Caki2 (cell line): ENCODE results near the gene P3H2. TPM values are rescaled to one million over a fixed set of nuclear protein-coding genes. Genes with fewer than 3 reads are reported as not detected.
"Not testable (repeated sequence)": the region's sequence is repeated elsewhere in the genome, so short reads cannot be mapped to it uniquely, and the experiment has no call there.

Source experiments
- DNase-seq: peaks from one replicate; pipeline ENCODE4 v3.0.0-alpha.2; 2015; ENCODE audit warnings: low read depth
- in situ Hi-C: cut with HindIII; loops from 2 replicates; pipeline ENCODE4 v1.10.0; 2016; ENCODE audit warnings: low sequenced_read_pairs, low pct_unique_long_range_greater_than_20kb, mixed read lengths
- total RNA-seq: library from RNA; depleted of rRNA; stranded (reverse); fragments of >200 nt; shearing (Covaris generic); gene quantifications from 2 replicates; pipeline ENCODE4 v1.2.3, GENCODE V29; 2014; ENCODE audit warnings: low replicate concordance

The P3H2 gene
- total RNA-seq, 1 experiment from 2014 or later, result 185 TPM

GRCh38 chr3:189982321-189982945 lies 138.3 kb downstream of the P3H2 start:
- in situ Hi-C loops, result no loop called here
- DNase-seq, result no peak

- peak; percentile 75 for DNase-seq
- in situ Hi-C loops, result no loop called here
Measured at GRCh38 chr3:189981668-189982067, 139.0 kb downstream of the P3H2 start.

- DNase-seq, result no peak
- in situ Hi-C loops, result no loop called here
Measured at GRCh38 chr3:189978753-189979152, 141.9 kb downstream of the P3H2 start.

GRCh38 chr3:189977174-189977573 lies 143.5 kb downstream of the P3H2 start:
- no peak for DNase-seq
- in situ Hi-C loops, result no loop called here

GRCh38 chr3:189975391-189975990 lies 145.2 kb downstream of the P3H2 start:
- in situ Hi-C loops, result no loop called here
- DNase-seq, result no peak

GRCh38 chr3:189974359-189974758 lies 146.3 kb downstream of the P3H2 start:
- in situ Hi-C loops, result loop anchor here (25.0 kb wide), 2 partner anchors 238 to 338 kb away; partner anchors contain the start of gene CLDN1
- no peak for DNase-seq

GRCh38 chr3:189967254-189967865 lies 153.3 kb downstream of the P3H2 start:
- in situ Hi-C loops, result loop anchor here (10.0 to 25.0 kb wide), 3 partner anchors 157 to 345 kb away; partner anchors contain the start of genes CLDN1 and P3H2
- DNase-seq, result peak; percentile 37

GRCh38 chr3:189966843-189967242 lies 153.9 kb downstream of the P3H2 start:
- DNase-seq, result no peak
- in situ Hi-C loops, result loop anchor here (10.0 to 25.0 kb wide), 3 partner anchors 158 to 345 kb away; partner anchors contain the start of genes CLDN1 and P3H2

GRCh38 chr3:189964623-189965332 lies 155.9 kb downstream of the P3H2 start:
- in situ Hi-C loops, result loop anchor here (10.0 to 25.0 kb wide), 3 partner anchors 160 to 348 kb away; partner anchors contain the start of genes CLDN1 and P3H2

GRCh38 chr3:189962466-189962865 lies 158.2 kb downstream of the P3H2 start:
- DNase-seq, result no peak
- in situ Hi-C loops, result loop anchor here (10.0 to 25.0 kb wide), 3 partner anchors 162 to 350 kb away; partner anchors contain the start of genes CLDN1 and P3H2

More at GRCh38 chr3:189964623-189965332, 155.9 kb downstream of the P3H2 start:
- DNase-seq, result no peak

GRCh38 chr3:189961522-189962161 lies 159.1 kb downstream of the P3H2 start:
- in situ Hi-C loops, result loop anchor here (10.0 to 25.0 kb wide), 3 partner anchors 163 to 351 kb away; partner anchors contain the start of genes CLDN1 and P3H2
- peak; percentile 81 for DNase-seq

- in situ Hi-C loops, result loop anchor here (10.0 to 25.0 kb wide), 3 partner anchors 164 to 351 kb away; partner anchors contain the start of genes CLDN1 and P3H2
Measured at GRCh38 chr3:189961086-189961485, 159.6 kb downstream of the P3H2 start.

GRCh38 chr3:189954733-189955665 lies 165.7 kb downstream of the P3H2 start:
- DNase-seq, result no peak
- in situ Hi-C loops, result loop anchor here (25.0 kb wide), 2 partner anchors 257 to 357 kb away; partner anchors contain the start of gene CLDN1

More at GRCh38 chr3:189961086-189961485, 159.6 kb downstream of the P3H2 start:
- not testable (repeated sequence) for DNase-seq

- no peak for DNase-seq
- in situ Hi-C loops, result loop anchor here (25.0 kb wide), 2 partner anchors 259 to 359 kb away; partner anchors contain the start of gene CLDN1
Measured at GRCh38 chr3:189953551-189953950, 167.1 kb downstream of the P3H2 start.

GRCh38 chr3:189952272-189952671 lies 168.4 kb downstream of the P3H2 start:
- in situ Hi-C loops, result loop anchor here (25.0 kb wide), 2 partner anchors 260 to 360 kb away; partner anchors contain the start of gene CLDN1
- DNase-seq, result no peak

- in situ Hi-C loops, result loop anchor here (25.0 kb wide), 2 partner anchors 262 to 362 kb away; partner anchors contain the start of gene CLDN1
- DNase-seq, result no peak
Measured at GRCh38 chr3:189950258-189950657, 170.4 kb downstream of the P3H2 start.
